Stimulated activated CD4-positive, alpha-beta T cell treated with anti-CD3 and anti-CD28 coated beads, Interleukin-2, amount 100 ng/mL, for 4 hours (primary cell): Measurements from ENCODE around the gene SSR4.
"Not testable (repeated sequence)": the region's sequence is repeated elsewhere in the genome, so short reads cannot be mapped to it uniquely, and the experiment has no call there.

ENCODE experiments used
- DNase-seq: peaks from one replicate; pipeline ENCODE4 v3.0.0-alpha.2; 2020; ENCODE audit warnings: low read depth

Gene SSR4

DNA sequence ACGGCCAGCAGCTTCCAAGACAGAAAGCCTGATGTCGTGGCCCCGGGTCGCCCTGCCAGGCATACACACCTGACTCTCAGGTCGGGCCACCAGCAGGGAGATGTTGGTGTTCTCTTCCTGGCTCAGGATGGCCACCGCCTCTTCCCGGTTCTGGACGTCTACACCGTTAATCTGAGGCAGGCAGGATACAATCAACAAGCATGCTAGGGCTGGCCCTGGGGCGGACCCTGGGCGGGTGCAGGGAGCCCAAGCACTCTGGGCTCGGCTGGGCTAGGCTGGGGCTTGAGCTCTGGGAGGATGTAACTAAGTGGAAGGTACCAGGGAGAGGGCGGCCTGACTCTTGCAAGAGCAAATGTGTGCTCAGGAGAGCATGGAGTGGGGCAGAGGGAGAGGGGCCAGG lies 11.0 kb downstream of the SSR4 start:
- DNase-seq, result no peak

DNA sequence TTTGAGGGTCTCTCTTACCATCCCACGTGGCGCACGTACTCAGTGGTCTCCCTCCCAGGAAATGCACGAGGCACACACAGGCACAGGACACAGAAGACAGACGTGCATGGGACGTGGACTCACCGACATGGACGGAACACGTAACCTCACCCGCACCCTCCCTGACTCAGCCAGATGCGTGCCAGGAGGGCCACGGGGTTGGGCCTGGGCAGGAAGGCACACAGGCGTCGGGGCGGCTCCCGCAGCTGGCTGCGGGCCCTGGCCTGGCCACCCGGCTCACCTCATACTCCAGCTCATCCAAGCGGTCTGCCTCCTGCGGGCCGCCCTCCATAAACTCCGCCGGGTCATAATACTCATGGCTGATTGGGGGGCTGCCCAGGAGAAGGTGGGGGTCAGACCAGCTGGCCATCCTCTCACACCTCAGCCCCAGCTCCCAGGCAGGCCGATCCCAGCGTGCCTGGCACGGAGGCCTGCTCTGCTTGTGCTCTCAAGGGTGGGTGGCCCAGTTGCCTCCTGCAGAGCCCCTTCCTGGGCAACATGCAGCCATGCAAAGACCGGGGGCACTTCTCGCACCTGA lies 12.6 kb downstream of the SSR4 start:
- no peak for DNase-seq

DNA sequence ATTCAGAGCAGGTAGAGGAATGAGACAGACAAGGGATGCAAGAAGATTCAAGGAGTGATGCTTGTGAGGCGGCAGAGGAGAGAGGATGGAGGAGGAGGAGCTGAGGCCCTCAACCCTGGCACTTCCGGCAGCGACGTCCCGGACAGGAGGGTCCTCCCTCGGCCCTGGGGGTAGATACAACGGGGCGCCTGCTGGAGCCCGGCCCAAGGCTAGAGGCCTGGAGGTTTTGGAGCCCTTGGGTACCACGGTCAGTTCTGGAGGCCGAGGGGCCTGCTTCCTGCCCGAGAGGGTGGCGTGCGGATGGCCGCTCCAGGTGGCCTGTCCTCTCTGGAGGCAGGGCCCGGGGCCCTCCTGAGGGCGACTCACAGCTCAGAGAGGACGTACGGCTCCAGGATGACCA lies 13.5 kb downstream of the SSR4 start:
- DNase-seq, result no peak

DNA sequence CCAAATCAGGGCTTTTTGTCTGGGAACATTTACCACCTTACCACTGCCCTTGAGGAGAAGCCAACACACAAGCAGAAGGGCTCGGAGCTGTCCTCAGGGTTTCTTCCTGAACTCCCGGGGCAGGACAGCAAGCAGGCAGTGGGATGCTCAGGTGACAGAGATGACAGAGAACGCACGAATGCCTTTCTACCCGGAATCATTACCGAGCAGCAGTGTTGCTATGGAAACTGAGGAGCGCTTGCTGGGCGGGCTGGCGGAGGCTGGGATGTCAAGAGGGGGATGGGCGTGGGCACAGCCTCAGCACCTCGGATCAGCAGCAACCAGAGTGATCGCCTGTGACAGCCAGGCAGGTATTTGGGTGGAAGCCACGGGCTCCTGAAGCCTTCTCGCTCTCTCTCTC lies 17.8 kb downstream of the SSR4 start:
- no peak for DNase-seq

DNA sequence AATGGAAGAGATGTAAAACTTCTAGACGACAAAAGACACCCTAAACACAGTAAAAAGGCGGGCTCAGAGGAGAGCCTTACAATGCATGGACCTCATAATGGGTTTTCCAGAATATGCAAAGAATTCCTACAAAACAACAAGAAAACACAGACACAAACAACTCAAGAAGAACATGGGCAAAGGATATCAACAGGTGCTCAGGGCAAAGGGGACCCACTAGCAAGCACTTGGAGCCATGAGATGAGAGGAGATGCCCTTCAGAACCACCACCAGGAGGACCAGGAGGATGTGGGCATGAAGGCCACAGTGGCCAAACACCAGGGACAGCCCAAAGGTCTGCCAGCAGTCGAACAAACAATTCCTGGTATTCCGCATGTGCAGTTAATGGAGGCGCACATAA lies 18.7 kb downstream of the SSR4 start:
- DNase-seq, result no peak

DNA sequence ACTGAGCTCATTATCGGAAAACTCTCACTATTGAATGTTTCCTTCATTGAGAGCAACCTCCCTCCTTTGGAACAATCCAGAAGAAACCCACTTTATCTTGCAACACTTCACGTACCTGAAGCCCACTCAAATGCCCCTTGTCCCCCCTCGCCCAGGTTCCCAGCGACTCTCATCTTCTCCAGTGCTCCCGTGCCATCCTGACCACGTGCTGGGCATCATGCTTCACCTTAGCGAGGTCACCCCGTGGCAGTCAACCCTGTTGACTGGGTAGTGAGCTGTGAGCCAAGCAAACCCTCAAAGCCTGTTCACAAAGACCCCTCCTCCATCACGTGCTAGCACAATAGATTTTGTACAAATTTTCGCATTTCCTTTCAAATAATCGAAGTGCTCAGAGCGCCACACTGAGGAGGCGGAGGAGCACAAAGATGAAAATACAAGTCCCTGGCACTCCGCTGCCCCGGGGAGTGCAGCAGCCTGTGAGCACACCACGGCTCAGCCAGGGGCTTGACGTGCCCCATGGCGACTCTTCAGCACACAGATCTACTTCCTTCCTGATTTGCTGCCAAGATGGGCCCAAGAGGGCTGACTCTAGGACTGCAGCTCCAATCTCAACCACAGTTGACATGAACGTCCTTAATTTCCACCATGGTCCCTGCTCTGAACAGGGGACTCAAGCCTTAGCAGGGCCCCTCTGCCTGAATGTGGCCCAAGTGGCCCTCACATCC lies 20.3 kb downstream of the SSR4 start:
- DNase-seq, result no peak

DNA sequence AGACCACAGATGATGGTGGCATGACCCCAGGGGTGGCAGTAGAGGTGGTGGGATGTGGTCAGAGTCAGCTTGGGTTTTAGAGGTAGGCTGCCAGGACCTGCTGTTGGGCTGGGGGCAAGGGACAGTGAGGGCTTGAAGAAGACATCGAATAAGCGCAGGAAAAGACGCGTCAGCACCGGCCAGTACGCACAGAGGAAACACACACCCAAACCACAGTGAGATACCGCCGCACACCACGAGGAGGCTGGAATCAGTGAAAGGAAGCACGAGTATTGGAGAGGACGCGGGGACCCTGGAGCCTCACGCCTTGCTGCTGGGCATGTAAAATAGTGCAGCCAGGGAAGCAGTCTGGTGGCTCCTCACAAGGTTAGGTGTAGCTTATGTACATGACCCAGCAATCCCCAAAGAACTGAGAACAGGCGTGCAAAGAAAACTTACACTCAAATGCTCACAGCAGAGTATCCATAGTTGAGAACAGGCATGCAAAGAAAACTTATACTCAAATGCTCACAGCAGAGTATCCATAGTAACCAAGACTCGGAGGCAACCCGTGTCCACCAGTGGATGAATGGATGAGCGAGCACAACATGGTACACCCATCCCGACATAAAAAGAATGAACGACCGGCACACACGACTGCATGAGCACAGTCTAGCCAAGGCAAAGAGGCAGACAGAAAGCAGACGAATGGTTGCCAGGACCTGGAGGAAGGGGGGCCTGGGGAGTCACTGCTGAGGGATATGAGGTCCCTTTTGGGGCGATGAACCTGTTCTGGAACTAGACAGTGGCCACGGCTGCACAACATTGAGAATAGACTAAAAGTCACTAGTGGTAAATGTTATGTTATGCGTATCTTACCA lies 22.6 kb downstream of the SSR4 start:
- DNase-seq, result no peak

DNA sequence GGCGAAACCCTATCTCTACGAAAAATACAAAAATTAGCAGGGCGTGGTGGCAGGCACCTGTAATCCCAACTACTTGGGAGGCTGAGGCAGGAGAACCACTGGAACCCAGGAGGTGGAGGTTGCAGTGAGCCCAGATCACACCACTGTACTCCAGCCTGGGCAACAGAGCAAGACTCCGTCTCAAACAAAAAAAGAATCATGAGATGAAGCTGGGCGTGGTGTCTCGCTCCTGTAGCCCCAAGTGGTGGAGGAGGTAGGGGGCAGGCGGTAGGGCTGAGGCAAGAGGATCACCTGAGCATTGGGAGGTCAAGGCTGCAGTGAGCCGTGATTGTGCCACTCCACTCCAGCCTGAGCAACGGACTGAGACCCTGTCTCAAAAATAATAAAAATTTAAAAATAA lies 23.6 kb downstream of the SSR4 start:
- not testable (repeated sequence) for DNase-seq

DNA sequence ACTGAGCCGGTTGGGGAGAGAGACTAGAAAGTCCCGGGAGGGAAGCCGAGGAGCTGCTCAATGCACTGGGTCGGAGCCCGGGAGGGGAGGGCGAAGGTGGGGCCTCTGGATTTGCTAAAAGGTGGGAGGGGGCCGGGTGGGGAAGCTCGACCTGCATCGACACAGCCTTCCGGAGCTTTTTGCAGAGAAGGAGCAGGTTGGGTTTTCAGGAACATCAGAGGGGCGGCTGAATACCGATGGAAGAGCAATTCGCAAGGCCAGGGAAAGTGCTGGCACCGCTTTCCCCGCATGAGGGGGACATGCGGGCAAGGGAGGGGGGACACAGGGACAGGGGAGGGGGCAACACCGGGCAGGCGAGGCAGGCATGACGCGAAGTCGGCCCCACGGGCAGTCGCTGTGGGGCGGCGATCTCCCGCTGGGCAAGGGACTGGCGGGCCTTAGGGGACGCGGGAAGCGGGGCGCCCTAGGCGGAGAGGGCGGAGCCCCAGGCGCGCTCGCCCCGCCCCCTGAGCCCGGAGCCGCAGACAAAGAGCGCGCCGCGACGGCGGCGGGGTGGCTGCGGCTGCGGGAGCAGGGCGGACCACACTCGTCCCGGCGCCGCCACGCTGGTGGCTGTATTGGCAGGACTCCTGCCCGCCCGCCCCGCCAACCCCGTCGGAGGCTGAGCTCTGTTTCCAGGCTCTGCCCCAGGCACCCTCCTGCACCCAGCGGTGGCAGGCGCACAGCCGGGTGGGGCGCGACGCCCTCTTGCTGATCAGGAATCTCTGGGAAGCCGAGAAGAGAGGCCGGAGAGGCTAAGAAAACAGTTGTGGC lies 24.3 kb downstream of the SSR4 start:
- DNase-seq, result no peak

DNA sequence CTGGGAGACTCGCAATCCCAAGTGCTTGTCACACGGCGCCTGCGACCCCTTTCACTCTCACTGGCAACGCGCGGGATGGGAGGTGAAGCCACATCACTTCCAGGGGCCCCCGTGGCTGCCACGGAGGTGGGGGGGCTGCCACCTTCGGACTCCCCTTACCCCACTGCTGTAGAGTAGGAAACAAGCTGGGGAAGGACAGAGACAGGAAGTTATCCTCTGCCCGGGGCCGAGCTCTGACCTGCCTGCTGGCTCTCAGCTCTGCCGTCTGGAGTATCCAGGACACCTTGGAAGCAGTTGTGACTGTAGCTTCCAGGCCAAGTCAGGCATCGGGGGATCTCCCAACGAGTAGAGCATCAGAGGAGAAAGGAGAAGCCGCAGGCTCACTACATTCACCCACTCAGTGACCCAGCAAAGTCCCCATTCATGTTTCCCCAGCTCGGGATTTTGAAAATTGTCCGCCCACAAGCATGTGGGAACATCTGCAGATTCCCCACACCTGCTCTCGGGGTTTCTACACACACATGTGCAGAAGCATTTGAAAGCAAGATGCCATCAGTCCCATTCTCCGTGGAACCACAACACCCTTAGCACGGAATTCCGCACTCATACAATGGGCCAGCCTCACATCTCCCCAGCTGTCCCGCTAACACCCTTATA lies 25.0 kb downstream of the SSR4 start:
- no peak for DNase-seq

DNA sequence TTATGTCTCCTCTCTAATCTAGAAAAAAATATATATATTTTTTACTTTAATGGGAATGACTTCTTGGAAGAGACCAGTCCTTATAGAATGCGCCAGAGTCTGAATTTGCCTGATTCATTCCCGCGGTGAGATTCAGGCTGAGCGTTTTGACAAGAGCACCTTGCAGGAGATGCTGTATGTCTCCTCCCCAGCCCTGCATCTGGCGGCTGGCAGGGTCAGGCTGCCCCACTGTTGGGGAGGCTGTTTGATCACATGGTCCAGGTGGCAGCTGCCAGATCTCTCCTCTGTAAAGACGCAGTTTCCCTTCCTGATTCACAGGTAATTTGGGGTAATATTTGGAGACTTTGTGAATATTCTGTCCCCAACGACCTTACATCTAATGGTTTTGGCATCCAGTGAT lies 26.1 kb downstream of the SSR4 start:
- no peak for DNase-seq

DNA sequence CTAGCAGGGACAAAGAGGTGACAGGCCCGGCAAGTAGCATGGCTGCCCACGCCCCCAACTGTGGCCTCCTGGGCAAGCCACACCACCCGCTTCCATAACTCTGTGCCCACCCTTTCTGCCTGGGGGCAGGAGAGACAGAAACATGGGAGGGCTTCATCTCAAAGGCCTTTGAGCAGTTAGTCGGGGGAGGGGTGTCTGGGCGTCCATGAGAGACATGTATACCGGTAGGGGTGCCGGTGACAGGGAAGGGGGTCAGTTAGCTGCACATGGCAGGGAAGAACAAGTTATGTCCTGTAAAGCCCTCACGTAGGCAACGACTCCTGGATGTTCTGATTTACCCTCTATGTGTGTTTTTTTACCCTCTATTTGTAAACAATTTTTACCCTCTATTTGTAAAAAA lies 26.6 kb downstream of the SSR4 start:
- DNase-seq, result no peak

DNA sequence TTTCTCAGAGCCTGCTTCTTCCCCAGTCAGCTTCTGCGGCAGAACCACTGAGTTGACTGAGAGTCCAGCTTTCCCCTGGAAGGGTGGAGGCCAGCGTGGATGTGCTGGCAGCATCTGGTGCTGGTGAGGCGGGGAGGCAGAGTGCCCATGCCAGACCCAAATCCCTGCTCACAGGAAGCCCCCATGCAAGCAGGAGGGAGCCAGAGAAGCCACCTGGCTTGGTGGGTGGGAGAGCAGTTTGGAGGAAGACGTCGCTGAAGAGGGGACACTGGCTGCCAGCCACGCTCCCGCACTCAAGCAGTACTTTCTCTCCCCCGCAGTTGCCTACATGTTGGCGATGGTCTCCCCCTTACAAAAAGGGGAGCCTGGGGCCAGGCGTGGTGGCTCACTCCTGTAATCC lies 29.9 kb downstream of the SSR4 start:
- no peak for DNase-seq

DNA sequence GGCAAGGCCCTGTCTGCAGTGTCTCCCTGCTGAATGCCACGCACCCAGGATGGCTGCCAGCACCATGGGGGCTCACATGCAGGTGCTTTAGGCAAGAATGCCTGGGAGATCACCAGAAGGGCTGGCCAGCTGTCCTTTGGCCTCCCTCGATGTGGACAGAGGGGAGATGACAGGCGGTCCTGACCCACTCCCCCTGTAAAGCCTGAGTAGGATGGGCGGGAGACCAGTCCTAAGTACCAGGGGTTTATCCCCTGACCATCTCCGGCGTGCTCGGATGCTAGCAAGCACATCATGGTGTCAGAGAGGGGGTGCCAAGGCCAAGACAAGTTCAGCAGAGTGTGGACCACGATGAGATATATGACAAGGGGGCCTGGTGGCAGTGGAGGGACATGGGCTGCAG lies 30.6 kb downstream of the SSR4 start:
- DNase-seq, result no peak

DNA sequence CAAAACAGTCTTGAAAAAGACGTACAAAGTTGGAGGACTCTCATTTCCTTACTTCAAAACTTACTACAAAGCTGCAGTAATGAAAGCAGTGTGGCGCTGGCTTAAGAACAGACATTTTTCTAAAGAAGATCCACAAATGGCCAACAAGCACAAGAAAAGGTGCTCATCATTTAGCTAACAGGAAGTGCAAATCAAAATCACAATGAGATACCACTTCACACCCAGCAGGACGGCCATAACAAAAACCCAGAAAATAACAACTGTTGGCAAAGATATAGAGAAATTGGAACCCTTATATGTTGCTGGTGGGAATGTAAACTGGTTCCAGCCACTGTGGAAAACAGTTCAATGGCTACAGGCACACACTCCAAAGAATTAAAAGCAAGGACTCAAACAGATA lies 32.5 kb downstream of the SSR4 start:
- DNase-seq, result no peak

DNA sequence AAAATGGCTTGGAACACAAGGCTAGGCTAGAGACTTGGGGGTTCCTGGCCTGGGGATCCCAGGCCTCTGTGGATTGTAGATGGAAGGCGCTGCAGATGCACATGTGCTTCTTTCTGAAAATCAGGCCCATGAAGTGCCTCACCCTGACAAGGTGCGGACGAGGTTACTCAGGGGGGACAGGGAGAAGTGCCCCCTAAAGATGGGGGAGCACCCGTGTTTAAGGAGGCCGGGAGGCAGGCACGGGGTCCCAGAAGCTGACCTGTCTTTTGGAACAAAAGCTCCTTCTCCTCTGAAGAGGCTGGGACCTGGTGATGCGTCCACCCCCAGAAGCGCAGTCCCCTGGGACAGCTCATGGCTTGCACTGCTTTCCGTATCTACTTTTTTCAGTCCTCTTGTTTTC lies 33.4 kb downstream of the SSR4 start:
- DNase-seq, result no peak

DNA sequence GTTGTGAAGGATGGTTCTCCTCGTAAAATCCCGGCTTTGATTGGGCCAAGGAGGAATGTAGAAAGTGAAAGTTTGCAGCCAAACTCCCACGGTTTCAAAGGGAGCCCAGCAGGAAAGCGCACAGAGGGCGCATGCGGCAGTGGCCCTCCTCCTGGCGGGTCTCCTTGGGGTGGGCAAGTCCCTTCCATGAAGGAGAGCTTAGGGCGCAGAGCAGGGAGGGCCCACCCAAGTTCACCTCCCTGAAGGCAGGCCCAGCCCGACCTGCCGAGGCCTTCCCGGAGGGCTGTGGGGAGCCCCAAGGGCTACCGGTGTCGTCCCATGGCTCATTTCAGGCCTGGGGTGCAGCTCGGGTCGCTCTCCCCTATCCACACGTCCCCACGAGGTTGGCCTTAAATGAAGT lies 33.8 kb downstream of the SSR4 start:
- DNase-seq, result no peak

DNA sequence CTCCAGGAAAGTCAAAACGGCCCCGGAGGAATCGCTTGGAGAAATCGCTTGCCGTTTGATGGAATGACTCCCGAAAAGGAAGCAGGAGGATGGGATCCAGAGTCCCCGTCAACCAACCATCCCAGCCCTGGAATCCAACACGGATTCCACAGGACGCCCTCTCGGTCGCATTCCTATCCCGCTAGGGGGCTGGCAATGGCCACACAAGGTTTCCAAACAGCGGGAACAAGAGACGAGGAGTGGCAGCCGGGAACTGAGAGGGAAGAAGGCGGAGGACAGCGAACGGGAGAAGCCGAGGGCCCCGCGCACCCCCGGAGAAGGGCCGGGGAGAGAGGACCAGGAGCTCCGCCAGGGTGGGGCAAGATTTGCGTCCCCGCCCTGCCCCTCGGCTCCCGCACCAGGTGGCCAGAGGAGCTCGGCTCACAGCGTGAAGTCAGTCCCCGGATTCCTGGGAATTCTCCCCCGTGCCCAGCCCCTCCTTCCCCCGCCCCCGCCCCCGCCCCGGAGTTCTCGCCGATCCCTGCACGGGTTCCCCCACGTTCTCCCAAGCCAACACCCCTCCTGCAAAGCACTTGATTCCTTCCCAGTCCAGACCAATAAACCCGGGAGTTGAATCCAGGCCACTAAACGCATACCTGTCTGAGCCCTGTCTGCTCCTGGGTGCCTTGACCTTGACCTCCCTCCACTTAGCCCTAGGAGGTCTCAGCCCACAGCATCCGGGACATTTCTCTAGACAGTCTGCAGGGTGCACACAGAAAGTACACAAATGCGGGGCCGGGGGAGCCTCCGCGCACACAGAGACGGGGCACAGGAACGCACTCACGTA lies 34.5 kb downstream of the SSR4 start:
- DNase-seq, result no peak

DNA sequence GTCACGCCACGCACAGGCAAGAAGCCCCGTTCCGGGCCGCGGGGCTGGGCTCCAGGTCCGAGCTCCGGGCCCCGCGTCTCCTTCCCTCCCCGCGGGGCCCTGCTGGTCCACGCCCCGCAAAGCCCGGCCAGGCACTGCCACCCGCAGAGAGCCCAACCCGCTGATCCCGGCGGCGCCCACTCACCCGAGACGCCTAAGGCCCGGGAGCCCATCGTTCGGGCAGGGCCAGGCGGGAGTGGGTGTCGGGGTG lies 35.0 kb downstream of the SSR4 start:
- DNase-seq, result no peak

DNA sequence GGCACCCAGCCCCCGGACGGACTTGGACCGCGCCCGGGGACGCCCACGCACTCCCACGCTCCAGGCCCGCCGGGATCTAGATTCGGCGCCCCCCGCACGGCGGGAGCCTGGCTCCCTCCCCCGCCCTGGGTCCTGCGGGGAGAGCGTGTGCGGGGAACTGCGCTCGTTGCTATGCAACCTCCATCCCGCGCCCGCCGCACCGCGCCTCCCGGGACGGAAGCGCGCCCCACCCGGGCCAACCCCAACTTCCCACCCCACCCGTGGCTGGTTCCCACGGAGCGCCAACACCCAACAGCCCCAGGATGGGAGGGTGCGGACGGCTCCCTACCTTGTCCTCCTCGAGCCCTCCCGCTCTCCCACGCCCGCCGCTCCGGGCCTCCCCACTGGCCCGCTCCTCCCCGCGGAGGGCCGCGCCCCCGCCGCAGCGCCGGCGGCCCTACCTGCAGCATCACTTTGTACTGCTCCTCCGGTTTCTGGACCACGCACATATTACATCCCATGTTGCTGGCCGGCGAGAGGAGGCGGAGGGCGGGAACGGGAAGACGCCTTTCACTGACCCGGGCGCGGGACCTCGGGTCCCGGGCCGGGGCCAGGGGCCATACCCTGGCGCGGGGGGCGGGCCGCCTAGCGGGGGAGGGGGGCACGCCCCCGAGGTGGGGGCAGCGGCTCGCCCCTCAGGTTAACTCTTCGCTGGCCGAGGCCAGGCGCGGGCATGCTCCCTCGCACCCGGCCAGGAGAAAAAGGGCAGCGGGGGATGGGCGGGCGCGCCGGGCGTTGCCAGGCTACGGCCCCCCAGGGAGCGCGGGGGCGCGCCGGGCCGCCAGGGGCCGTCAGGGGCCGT lies 35.6 kb downstream of the SSR4 start, which contains the start of gene PDZD4:
Gene PDZD4, minus strand, starts transcription at position 746 of the 841 bp plus-strand sequence. Its CDS starts 246 bp downstream, at position 500.
- no peak for DNase-seq
